GM18502 (cell line): ENCODE data around the gene NUBP1.
"Not testable (repeated sequence)": the region's sequence is repeated elsewhere in the genome, so short reads cannot be mapped to it uniquely, and the experiment has no call there.

Source experiments
- ATAC-seq: cut with Tn5 transposase; IDR thresholded peaks from one replicate; pipeline ENCODE4 v1.9.1; 2021; ENCODE audit warnings: mild to moderate bottlenecking; ENCODE audit not compliant: unreplicated experiment, poor library complexity

Gene NUBP1

DNA sequence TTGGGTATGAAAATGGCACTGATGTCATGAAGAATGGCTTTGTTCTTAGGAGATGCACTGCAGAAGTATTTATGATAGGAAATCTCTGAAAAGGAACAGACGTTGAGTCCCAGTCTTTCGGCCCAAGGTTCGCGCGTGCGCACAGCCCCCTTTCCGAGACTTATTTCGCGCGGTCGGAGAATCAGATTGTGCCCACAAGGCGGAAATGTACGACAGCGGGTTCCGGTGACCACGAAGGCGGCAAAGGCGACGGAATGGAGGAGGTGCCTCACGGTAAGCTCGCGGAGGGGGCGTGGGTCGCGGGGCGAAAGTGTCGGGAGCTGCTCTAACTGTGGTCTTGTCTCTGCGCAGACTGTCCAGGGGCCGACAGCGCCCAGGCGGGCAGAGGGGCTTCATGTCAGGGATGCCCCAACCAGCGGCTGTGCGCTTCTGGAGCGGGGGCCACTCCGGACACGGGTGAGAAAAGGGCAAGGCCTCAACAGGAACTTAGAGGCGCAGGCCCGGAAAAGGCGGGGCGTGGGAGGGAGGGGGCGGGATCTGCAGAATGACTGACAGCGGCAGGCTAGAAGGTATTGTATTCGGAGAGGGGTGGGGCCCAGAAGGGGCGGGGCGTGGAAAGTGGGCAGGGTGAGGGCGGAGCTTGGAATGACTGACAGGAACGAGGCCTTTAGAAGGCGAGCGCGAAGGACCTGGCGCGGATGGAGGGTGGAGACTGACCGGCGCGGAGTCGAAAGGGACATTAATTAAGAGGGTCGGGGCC, at the start of gene NUBP1:
Gene NUBP1, plus strand, starts transcription at position 233 of the 760 bp plus-strand sequence. Its CDS starts 22 bp downstream, at position 255.
- ATAC-seq: peak; percentile 82

DNA sequence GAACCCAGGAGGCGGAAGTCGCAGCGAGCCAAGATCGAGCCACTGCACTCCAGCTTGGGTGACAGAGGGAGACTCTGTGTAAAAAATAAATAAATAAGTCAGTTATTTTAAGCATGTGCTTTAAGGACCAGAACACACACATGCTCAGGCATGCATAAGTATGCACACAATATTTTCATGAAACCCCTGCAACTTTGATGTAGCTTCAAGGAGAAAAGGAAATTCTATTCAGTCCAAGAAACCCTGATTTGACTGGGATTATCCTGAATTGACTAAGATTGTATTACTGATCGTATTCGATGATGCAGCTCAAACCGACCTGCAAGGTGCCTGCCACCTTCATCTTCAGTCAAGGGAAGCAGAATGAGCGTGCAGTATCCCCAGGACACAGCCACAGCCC, 49.8 kb upstream of the NUBP1 start:
- ATAC-seq: no peak

DNA sequence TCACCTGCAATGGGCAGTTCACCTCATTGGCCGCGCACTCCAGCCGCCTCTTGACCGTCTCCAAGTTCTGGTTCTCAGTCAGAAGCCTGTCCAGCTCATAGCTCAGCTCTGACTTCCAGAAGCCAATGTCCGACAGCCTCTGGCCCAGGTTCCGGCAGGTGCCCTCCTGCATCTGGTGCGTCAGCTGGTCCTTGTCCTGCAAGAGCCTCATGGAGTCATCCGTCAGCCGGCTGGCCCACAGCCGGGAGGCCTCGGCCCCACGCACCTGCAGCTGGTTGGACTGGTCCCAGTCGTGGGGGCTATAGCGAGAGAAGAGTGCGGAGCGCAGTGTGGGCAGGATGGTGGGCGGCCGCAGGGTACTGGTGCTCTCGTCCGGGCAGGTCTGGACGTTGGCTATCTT, 49.3 kb upstream of the NUBP1 start:
- no peak for ATAC-seq

- ATAC-seq: no peak
These were observed 48.8 kb upstream of the NUBP1 start, which contains the start of gene TEKT5 for GRCh38 chr16:10694830-10695229. TSS of gene TEKT5 (minus strand) at chr16:10694930. CDS start at chr16:10694873, 57 bp downstream.

GRCh38 chr16:10699756-10700155, 43.9 kb upstream of the NUBP1 start:
- ATAC-seq: no peak

DNA sequence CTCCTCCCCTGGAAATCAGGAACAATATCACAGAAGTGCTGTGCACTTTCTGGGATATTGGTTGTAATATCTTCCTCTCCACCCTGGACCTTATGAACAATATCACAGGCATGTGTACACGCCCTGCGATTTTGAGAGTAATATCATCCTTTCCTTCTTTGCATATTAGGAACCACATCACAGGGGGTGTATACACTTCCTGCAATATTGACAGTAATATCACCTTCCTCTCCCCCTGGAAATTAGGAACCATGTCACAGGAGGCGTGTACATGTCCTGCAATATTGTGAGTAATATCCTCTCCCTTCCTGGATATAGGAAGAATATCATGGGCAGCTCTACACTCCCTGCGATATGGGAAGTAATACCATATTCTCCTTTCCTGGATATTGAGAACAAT, 34.7 kb upstream of the NUBP1 start:
- no peak for ATAC-seq

DNA sequence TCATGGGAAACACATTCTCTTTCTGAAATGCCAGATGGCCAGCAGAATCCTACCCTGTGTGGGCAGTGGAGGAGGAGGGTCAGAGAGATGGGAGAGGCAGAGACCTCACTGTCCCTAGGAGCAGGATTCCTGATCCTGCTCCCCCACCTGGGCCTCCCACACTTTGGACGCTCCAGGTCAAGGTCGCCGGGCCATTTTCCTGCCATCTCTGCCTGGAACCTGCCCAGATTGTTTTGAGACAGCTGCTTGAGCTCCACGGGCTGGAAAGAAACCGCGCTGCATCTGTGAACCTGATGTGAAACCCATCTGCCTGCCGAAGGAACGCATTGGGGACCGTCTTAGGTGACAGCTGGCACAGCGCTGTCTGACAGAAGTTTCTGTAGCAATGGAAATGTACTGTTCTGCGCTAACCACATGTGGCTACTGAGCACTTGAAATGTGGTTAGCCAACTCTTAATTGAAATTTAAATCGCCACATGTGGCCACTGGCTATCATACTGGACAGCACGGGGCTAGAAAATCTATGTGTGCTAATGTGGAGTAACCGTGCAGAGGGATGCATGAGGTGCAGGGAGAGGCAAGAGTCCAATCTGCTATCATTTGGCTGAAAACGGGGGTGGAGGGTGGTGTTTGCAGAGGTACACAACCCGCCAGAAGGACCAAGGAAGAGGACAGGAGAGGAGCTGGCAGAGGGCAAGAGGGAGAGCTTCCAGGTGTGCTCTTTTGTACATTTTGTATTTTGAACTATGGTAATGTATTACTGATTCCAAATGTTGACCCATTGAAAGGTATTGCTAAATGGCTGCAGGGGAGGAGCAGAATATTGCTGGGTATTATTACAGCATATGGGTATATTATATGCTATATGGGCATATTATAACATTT, 15.4 kb upstream of the NUBP1 start:
- no peak for ATAC-seq

DNA sequence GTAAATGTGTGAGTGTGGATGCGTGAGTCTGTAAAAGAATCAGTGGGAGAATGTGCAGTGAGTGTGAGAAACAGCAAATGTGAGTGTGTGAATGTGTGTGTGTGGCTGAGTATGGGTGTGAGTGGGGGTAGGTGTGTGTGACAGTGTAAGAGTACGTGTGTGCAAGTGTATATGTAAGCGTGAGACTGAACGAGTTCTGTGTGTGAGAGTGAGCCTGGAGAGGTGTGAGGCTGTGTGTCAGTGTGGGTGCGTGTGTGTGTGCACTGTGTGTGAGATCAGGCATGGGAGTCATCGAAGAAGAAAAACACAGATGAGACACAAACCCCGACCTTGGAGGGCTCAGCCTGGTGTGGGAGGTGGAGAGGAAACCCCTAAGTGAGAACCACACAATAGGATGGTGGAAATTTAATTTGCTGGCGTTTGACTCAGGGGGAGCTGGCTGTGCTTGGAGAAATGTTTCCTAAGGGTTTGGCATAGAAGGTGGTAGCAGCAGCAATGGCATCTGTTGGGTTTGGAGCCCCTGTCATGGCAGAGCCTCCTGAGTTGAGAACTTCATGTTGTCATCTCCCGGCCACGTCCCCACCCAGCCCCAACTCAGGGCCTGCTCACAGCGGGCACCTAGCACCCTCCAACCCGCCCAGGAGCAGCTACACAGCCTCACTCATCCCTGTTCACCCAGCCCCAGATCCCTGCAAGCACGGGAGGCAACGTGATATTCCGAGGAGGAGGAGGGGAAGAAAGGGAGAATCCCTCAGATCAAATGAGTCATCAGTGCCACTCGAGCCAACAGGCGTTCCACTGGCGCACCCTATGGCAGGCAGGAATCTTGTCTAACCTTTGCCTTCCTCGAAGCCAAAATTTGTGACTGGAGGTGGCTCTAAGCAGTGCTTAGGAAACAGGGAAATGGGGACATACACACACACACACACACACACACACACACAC, 14.3 kb upstream of the NUBP1 start:
- no peak for ATAC-seq

DNA sequence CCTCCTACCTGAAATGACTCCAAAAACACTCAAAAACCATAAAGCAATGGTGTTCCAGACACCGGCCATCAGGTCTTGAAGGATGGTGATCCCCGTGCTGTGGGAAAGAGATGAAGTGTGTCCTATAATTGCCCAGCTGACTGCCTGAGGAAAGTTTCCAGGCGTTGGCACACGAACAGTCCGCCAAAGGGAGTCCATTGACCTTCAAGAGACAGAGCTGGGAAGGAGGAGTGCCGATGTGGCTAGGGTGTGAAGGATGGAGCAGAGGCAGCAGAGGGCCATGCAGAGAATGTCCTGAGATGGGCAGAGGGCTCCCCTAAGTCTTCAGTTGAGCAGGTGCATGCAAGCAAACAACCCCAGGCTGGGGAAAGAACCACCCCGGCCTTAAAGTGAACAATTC, 11.9 kb upstream of the NUBP1 start:
- ATAC-seq: no peak

- ATAC-seq: peak; percentile 37
These were observed 6.5 kb upstream of the NUBP1 start for GRCh38 chr16:10737068-10737625.

GRCh38 chr16:10738231-10739077, 5.2 kb upstream of the NUBP1 start:
- peak; percentile 71 for ATAC-seq

DNA sequence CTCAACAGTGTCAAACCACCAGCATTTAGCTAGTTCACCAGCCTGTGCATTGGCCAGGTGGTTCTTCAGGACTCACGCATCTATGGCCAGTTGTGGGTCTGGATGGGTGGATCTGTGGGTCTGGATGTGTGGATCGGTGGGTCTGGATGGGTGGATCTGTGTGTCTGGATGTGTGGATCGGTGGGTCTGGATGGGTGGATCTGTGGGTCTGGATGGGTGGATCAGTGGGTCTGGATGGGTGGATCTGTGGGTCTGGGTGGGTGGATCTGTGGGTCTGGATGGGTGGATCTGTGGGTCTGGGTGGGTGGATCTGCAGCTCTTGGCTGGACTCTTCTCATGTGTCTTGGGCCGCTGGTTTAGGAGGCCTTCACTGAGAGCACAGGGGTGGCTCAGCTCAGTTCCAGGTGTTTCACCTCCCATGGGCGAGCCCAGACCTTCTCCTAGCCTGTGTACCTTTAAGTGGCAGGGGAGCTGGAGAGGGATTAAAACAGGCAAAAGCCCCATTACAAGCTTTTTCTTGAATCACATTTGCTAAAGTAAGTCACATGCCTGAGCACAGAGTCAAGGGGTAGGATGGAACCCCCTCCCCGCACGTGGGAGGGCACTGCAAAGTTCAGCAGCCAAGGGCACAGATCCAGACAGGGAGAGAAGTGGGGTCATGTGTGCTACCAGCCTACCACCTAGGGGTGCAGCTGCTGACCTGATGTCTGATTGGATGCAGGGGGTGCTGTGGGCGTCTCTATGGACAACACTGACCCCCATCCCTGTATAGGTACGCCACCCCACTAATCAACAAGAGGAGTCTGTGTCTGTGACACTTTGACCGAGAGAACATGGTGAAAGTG, 3.4 kb upstream of the NUBP1 start:
- no peak for ATAC-seq

DNA sequence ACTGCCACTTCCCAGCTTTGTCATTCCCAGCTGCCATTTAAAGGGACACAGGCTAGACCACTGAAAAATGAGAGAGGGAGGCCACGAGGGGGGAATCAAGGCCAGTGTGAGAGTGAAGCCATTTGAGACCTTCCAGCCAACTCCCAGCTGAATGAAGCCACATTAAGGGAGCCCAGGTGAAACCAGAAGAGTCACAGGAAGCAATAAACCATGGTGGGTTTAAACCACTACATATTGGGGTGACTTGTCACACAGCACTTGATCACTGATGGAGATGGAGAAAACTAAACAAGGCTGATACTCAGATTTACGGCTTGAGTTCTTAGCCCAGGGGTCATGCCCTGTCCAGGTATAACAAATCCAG, 2.8 kb upstream of the NUBP1 start:
- ATAC-seq: no peak

DNA sequence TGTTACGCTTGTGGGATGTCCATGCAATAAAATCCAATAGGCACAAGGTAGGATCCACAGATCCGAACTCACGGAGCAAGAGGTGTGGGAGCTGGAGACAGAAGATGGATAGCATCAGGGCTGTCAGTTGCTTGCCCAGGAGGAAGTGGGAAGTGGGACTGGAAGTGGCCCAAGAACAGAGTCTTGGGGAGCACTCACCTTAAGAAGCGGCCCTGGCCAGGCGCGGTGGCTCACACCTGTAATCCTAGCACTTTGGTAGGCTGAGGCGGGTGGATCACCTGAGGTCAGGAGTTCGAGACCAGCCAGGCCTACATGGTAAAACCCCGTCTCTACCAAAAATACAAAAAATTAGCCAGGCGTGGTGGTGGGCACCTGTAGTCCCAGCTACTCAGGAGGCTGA, 2.4 kb upstream of the NUBP1 start:
- ATAC-seq: not testable (repeated sequence)

GRCh38 chr16:10741844-10742243, 1.8 kb upstream of the NUBP1 start:
- no peak for ATAC-seq

GRCh38 chr16:10743227-10743609, 424 bp upstream of the NUBP1 start:
- ATAC-seq: no peak

DNA sequence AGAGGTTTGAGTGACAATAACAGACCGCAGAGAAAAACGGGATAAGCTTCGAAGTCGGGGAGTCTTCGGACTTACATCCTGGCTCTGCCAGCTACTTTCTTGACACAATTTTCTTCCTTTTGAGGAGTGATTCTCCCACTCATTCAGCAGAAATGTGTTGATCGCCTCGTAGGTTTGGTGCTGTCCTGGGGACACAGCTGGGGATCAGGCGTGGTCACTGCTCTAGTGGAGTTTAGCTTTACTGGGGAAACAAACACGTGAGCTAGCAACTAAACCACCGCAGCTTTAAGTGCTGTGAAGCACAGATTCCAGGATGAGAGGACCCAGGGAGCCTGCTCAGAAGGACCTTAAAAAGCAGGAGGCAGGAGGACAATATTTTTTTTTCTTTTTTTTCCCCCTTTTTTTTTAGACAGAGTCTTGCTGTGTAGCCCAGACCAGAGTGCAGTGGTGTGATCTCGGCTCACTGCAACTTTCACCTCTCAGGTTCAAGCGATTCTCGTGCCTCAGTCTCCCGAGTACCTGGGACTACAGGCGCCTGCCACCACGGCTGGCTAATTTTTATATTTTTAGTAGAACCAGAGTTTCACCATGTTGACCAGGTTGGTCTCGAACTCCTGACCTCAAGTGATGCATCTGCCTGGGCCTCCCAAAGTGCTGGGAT, 858 bp downstream of the NUBP1 start:
- no peak for ATAC-seq

DNA sequence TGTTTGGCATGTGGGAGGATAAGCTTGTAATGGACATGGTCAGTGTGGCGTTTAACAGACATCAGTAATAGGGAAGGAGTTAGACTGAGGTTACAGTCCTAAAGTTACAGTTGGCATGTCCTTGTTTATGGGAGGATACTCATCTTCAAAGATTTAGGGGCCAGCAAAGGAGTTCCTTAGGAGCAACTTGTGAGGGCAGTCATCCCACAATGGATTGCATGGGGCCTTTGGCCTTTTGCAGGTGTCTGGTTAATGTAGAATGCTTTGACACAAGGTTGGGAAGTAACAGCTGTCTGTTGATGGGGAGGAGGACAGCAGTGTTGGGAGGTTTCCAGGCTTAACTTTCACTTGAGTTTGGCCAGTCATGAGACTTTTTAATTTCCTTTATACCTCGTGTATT, 2.2 kb downstream of the NUBP1 start:
- no peak for ATAC-seq
